ENCODE data around the gene DIPK1C. TPM values are rescaled to one million over a fixed set of nuclear protein-coding genes. Genes with fewer than 3 reads are reported as not detected.

DIPK1C gene
- total RNA-seq (2022; extraction: Qiagen RNA extraction; ENCODE audit: low read depth) = not detected in 5 replicates

DNA sequence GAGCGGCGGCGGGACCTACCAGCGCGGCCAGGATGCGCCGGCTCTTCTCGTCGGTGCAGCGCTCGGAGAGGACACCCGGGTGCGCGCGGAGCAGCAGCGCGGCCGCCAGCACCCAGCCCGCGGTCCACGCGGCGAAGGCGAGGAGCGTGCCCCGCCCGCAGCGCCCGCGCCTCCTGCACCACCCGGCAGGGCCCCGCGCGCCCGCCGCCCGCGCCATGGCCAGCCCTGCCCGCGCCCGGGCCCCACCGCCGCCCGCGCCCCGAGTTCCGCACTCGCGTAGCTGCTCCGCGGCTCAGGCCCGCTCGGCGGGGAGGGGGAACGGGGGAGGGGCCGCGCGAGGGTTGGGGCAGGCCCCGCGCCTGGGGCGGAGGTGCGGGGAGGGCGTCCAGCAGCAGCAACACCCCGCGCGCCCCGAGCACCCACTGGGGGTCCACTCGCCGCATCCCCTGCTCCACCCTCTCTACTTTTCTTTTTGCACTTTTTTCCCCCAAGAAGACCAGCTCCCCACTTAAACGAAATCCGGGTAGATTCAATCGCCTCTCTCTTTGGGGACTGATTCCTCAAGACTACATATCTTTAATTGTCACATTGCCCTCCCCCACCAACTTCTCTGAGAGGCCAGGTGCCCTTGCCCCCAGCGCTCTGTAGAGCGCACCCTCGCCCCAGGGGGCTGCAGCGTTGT, at the start of gene DIPK1C:
TSS of gene DIPK1C (minus strand) at position 266 of the 682 bp plus-strand sequence. CDS start at position 217, 49 bp downstream.

DNA sequence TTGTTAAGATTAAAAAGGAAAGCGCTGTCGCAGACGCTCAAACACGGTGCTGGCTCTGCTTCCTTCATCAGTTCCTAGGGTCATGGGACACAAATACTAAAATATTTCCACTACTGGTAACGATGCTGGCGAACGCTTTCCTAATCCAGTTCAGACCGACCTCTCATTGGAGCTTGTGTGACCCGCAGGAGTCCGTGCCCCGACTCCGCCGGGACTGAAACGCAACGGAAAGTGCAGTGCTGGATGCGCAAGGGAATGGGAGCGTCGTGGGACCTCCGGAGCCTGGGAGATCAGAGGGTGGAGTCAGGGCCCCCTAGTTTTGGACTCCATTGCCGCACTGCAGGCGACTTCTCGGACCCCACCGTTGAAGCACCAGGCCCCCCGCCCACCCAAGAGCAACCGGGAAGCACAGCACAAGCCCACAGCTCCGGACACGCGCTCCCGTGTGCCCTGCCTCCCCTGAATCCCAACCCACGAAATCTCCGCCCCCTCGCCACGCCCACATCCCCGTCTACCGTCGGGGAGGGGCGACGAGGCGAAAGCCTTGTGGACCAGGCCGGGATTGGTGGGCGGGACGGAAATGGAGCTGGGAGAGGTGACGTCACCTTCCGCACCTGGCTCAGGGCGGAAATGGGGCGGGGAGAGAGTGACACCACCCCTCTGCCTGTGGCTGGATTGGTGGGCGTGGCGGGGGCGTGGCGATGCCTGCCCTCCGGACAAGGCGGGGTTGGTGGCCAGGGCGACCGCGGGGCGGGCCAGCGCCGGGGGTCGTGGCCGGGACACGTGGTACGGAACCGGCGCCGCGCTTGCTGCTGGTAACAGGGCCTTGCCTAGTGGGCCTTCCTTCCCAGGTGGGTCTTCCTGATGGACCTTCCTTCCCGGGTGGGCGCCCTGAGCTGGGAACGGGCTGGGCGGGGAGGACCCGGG, 38.7 kb upstream of the DIPK1C start, which contains the start of gene CNDP2:
TSS of gene CNDP2 (plus strand) at position 783 of the 927 bp plus-strand sequence. CDS start 3,611 bp downstream, outside the sequence.

Other genes with a start within 250 kb of the DIPK1C start
- 114 to 153 TPM (median 117 TPM) in 5 replicates for gene CYB5A, start 165.3 kb downstream of the DIPK1C start, total RNA-seq (2022; extraction: Qiagen RNA extraction; ENCODE audit: low read depth)
- not detected in 5 replicates for gene C18orf63, start 141.5 kb downstream of the DIPK1C start, total RNA-seq (2022; extraction: Qiagen RNA extraction; ENCODE audit: low read depth)
- gene CNDP2, start 39.1 kb upstream of the DIPK1C start, total RNA-seq (2022; extraction: Qiagen RNA extraction; ENCODE audit: low read depth) = 74.0 to 94.3 TPM (median 84.1 TPM) in 5 replicates
- not detected in 5 replicates for gene CNDP1, start 77.2 kb upstream of the DIPK1C start, total RNA-seq (2022; extraction: Qiagen RNA extraction; ENCODE audit: low read depth)
- gene ZNF407, start 140.6 kb upstream of the DIPK1C start, total RNA-seq (2022; extraction: Qiagen RNA extraction; ENCODE audit: low read depth) = 2.4 to 3.2 TPM (median 3.0 TPM) in 5 replicates